Bronchial epithelial cell (primary cell): ENCODE measurements around the gene SHROOM3. TPM values are rescaled to one million over a fixed set of nuclear protein-coding genes. Genes with fewer than 3 reads are reported as not detected.

Experiments
- DNase-seq: peaks from one replicate; pipeline ENCODE4 v3.0.0-alpha.2; 2010; ENCODE audit warnings: low read depth
- FAIRE-seq: peaks from 2 replicates; lab custom pipeline; 2011; peaks lifted over from hg19 to GRCh38; lab: Jason Lieb, UNC
- H3K27me3 ChIP-seq: 2 replicates; pipeline ENCODE4 v1.5.1; 2011; ENCODE audit warnings: low read length; ENCODE audit not compliant: control insufficient read depth, insufficient read depth
- H3K36me3 ChIP-seq: 2 replicates; pipeline ENCODE4 v1.5.1; 2011; ENCODE audit warnings: low read length; ENCODE audit not compliant: control insufficient read depth, insufficient read depth
- H3K4me3 ChIP-seq: 2 replicates; pipeline ENCODE4 v1.5.1; 2011; ENCODE audit warnings: mild to moderate bottlenecking, low read depth, low read length, control low read depth
- total RNA-seq: library from RNA; depleted of rRNA; stranded (reverse); fragments of >200 nt; gene quantifications from 2 replicates; pipeline ENCODE4 v1.2.1, GENCODE V29; 2014
- TF ChIP-seq, protein P1 (sequence below): IDR thresholded peaks from 2 replicates; pipeline ENCODE4 v1.5.1; 2011; ENCODE audit warnings: mild to moderate bottlenecking, moderate library complexity, low read length, control low read depth, inconsistent platforms; ENCODE audit not compliant: insufficient read depth, severe bottlenecking

SHROOM3 gene
- total RNA-seq, 1 donor from 2014 or later = 6.3 TPM

DNA sequence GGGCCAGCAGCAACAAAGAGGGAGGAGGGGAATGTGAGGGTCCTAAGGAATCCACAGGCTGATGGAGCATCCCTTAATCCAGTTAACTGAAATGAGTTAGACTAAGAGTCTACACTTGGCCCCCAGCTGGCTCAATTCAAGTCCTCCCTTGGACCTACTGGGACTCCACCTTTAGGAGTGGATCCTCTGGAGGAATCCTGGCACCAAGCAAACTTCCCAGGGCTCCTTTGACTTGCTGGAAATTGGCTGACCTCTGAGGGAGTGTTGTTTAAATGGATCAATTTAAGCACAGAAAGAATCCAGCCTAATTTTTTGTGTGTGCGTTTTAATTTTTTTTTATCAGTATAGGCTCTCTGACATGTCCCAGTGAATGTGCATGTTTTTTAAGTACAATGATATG, 114.7 kb downstream of the SHROOM3 start:
- DNase-seq = no peak
- FAIRE-seq = no peak
- Histone ChIP-seq H3K4me3 (no peak overlapping the region), H3K27me3 (no peaks in the 10 kb centered on the region), H3K36me3 (no peaks in the 10 kb centered on the region)
- TF ChIP-seq, protein P1, sequence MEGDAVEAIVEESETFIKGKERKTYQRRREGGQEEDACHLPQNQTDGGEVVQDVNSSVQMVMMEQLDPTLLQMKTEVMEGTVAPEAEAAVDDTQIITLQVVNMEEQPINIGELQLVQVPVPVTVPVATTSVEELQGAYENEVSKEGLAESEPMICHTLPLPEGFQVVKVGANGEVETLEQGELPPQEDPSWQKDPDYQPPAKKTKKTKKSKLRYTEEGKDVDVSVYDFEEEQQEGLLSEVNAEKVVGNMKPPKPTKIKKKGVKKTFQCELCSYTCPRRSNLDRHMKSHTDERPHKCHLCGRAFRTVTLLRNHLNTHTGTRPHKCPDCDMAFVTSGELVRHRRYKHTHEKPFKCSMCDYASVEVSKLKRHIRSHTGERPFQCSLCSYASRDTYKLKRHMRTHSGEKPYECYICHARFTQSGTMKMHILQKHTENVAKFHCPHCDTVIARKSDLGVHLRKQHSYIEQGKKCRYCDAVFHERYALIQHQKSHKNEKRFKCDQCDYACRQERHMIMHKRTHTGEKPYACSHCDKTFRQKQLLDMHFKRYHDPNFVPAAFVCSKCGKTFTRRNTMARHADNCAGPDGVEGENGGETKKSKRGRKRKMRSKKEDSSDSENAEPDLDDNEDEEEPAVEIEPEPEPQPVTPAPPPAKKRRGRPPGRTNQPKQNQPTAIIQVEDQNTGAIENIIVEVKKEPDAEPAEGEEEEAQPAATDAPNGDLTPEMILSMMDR = no peak

DNA sequence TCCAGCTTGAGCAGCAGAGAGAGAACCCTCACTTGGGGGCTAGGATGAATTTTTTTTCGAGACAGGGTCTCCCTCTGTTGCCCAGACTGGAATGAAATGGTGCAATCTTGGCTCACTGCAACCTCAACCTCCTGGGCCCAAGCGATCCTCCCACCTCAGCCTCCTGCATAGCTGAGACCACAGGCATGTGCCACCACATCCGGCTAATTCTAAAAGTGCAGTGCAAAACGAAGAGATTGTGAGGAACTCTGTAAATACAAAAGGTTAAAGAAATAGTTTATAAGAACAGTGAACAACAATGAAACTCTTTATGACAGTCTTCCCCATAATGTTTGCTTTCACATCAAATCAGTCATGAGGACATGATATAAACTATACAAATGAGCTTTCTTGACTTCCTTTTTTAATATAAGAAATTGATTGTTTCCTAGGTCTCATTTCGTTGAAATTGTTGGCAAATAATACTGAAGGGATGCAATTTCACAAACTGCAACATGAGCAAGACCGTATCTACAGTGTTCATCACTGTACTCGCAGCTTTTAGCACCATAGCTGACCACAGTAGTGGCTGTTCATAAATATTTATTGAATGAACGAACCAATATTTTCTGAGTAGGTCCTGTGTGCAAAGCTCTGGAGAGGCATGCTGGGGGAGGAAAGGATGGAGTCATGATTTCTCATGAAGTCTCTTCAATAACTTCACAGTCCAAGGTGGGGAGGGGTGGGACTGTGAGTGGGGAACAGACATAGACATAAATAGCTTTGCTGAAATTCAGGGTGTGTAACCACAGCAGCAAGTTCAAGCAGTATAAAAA, 116.1 kb downstream of the SHROOM3 start:
- Histone ChIP-seq H3K4me3 (no peak overlapping the region), H3K36me3 (no peaks in the 10 kb centered on the region), H3K27me3 (no peaks in the 10 kb centered on the region)
- DNase-seq (no peak), FAIRE-seq (no peak)
- TF ChIP-seq, protein P1 = no peak

DNA sequence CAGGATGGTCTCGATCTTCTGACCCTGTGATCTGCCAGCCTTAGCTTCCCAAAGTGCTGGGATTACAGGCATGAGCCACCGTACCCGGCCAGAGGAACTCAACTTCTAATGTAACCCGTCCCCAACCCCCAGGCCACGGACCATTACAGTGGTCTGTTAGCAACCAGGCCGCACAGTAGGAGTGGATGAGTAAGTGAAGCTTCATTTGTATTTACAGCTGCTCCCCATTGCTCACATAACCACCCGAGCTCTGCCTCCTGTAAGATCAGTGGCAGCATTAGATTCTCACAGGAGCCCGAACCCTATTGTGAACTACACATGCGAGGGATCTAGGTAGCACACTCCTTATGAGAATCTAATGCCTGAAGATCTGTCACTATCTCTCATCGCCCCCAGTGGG, 119.6 kb downstream of the SHROOM3 start:
- H3K36me3 ChIP-seq = no peaks in the 10 kb centered on the region
- no peak overlapping the region for H3K4me3 ChIP-seq
- TF ChIP-seq, protein P1 = no peak
- H3K27me3 ChIP-seq = no peaks in the 10 kb centered on the region
- no peak for FAIRE-seq
- DNase-seq = no peak

DNA sequence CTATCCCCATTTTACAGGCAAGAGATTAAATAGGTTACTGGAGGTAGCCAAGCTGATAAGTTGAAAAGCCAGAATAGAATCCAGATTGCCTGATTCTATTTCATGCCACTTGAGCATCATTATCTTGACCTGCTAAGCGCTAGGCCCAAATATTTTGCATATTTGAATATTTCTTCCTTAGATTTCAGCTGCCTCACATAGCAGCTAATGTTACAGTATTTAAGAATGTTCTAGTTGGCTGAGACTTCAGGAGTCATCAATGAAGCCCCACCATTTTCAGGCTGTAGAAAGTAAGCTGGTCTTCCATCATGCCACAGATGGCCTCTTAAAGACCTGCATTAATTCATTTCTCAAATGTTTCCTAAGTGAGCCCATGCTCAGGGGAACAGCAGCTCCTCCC, 121.4 kb downstream of the SHROOM3 start:
- no peak overlapping the region for H3K4me3 ChIP-seq
- FAIRE-seq (no peak), DNase-seq (no peak)
- TF ChIP-seq, protein P1 = no peak
- H3K36me3 ChIP-seq = no peaks in the 10 kb centered on the region
- H3K27me3 ChIP-seq = no peaks in the 10 kb centered on the region

DNA sequence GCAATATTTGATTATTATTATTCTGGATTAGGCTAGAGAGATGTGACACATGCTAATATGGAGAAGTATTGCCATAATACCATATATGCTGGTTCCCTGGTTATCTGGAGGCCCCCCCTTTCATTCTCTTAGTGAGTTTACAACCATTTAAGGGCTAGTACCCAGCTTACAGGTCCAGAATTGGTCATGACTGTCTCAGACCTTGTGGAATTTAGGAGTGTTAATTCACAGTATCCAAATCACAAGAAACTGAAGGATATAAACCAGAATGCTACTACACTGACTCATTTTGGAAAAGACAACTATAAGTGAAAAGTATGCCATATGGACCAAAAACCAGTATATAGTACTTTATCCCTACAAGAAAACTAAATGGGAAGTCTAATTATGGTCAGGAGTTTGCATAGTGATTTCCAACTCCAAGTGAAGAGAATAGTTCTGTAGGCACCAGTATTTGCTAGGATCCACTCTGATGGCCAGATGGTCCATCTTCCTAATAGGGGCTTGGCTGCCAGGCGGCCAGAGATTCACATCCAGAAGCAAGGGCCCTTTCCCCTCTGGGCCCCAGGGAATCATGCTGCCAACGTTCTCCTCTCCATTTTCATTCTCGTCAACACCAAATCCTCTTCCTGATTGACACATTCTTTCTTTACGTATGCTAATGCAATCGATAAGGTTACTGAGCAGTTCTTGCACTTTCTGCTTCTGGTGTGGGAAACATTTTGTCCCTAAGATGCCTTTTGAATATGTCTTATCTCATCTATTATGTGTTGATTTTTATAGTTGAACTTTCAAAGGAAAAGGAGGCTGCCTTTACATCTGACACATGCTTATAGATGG, 123.6 kb downstream of the SHROOM3 start:
- FAIRE-seq (no peak), DNase-seq (no peak)
- Histone ChIP-seq H3K36me3 (no peaks in the 10 kb centered on the region), H3K27me3 (no peaks in the 10 kb centered on the region), H3K4me3 (no peak overlapping the region)
- TF ChIP-seq, protein P1 = no peak
